ENCODE data around the gene VPS37B. TPM values are rescaled to one million over a fixed set of nuclear protein-coding genes. Genes with fewer than 3 reads are reported as not detected.

Gene VPS37B
- total and polyA plus RNA-seq, 2 of the 8 experiments (the other 6 are each of a cell fraction or from before 2014, with no cell fraction given) = 11.9 to 15.7 TPM

GRCh38 chr12:122942637-122943036 is 46.7 kb upstream of the VPS37B start:
- Histone ChIP-seq H2BK12ac (ENCODE audit: low read depth, low read length) (no peak overlapping the region), H3K4ac (replicated peaks; ENCODE audit: insufficient read length, low read depth, low read length) (no peak overlapping the region)
- TF ChIP-seq BACH1 (IDR thresholded peaks at IDR 0.05; ENCODE audit: low read length) (no peak), HDAC2 (IDR thresholded peaks at IDR 0.05; ENCODE audit: borderline replicate concordance in 1 of 2, low read depth in 2 of 2, low read length in 2 of 2) (no peak), ATF2 (IDR thresholded peaks at IDR 0.05; ENCODE audit: low read length) (no peak), PHF8 (conservative IDR thresholded peaks at IDR 0.05; ENCODE audit: low read depth, low read length) (no peak), SUZ12 (IDR thresholded peaks at IDR 0.05; ENCODE audit: low read length) (no peak), SIN3A (conservative IDR thresholded peaks at IDR 0.05 in 1 of 2, IDR thresholded peaks at IDR 0.05 in 1 of 2; ENCODE audit: low read depth in 1 of 2, low read length in 2 of 2) (no peak)
- TF ChIP-seq, protein P1, sequence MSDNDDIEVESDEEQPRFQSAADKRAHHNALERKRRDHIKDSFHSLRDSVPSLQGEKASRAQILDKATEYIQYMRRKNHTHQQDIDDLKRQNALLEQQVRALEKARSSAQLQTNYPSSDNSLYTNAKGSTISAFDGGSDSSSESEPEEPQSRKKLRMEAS (IDR thresholded peaks at IDR 0.05) = no peak
- TF ChIP-seq, protein P2, sequence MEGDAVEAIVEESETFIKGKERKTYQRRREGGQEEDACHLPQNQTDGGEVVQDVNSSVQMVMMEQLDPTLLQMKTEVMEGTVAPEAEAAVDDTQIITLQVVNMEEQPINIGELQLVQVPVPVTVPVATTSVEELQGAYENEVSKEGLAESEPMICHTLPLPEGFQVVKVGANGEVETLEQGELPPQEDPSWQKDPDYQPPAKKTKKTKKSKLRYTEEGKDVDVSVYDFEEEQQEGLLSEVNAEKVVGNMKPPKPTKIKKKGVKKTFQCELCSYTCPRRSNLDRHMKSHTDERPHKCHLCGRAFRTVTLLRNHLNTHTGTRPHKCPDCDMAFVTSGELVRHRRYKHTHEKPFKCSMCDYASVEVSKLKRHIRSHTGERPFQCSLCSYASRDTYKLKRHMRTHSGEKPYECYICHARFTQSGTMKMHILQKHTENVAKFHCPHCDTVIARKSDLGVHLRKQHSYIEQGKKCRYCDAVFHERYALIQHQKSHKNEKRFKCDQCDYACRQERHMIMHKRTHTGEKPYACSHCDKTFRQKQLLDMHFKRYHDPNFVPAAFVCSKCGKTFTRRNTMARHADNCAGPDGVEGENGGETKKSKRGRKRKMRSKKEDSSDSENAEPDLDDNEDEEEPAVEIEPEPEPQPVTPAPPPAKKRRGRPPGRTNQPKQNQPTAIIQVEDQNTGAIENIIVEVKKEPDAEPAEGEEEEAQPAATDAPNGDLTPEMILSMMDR (IDR thresholded peaks at IDR 0.05; ENCODE audit: control extremely low read depth in 1 of 3, insufficient read depth in 1 of 3, low read depth in 1 of 3, low read length in 3 of 3) = no peak

More at GRCh38 chr12:122942637-122943036, 46.7 kb upstream of the VPS37B start:
- Histone ChIP-seq H3K79me1 (ENCODE audit: low read depth, low read length) (no peaks in the 10 kb centered on the region), H3K23ac (ENCODE audit: insufficient read length) (no peak overlapping the region), H3K4me1 (replicated peaks in 1 of 4; ENCODE audit: control insufficient read depth in 3 of 4, insufficient read depth in 4 of 4, low read length in 3 of 4) (no peaks in the 10 kb centered on the region), H2BK15ac (ENCODE audit: low read length) (no peak overlapping the region), H3K14ac (ENCODE audit: insufficient read length) (no peak overlapping the region), H4K8ac (ENCODE audit: extremely low read depth, insufficient read depth, low read length) (no peak overlapping the region), H2AK5ac (ENCODE audit: low read depth, low read length) (no peak overlapping the region), H3K4me2 (ENCODE audit: insufficient read depth in 1 of 2, low read depth in 2 of 2, low read length in 2 of 2) (no peak overlapping the region), H2BK120ac (replicated peaks; ENCODE audit: low read depth, low read length) (no peak overlapping the region), H2BK5ac (ENCODE audit: low read depth, low read length) (no peak overlapping the region), H2BK20ac (ENCODE audit: low read length) (no peak overlapping the region), H3K23me2 (ENCODE audit: low read depth, low read length) (no peaks in the 10 kb centered on the region), H2AFZ (ENCODE audit: low read length) (no peak overlapping the region), H3K27ac (ENCODE audit: low read depth, low read length) (no peak overlapping the region), H3K4me3 (ENCODE audit: extremely low read depth in 1 of 4, insufficient read depth in 2 of 4, low read depth in 3 of 4, low read length in 4 of 4) (no peak overlapping the region), H4K20me1 (replicated peaks in 1 of 2; ENCODE audit: control insufficient read depth in 1 of 2, insufficient read depth in 2 of 2, low read length in 2 of 2) (peaks cover 0 to 7% of the 10 kb centered on the region in 2 experiments), H3K27me3 (replicated peaks in 1 of 4; ENCODE audit: control insufficient read depth in 3 of 4, extremely low read depth in 1 of 4, insufficient read depth in 3 of 4, low read length in 3 of 4) (no peaks in the 10 kb centered on the region), H3K9ac (replicated peaks in 1 of 4; ENCODE audit: extremely low read depth in 1 of 4, low read depth in 3 of 4, low read length in 3 of 4) (no peak overlapping the region), H3K18ac (ENCODE audit: extremely low read depth, low read length) (no peak overlapping the region), H3K9me3 (ENCODE audit: insufficient read depth in 2 of 2, low read depth in 1 of 2, low read length in 1 of 2) (no peaks in the 10 kb centered on the region), H4K91ac (replicated peaks; ENCODE audit: insufficient read length, low read length) (no peak overlapping the region), H4K5ac (ENCODE audit: insufficient read length, low read depth, low read length) (no peak overlapping the region), H3K56ac (replicated peaks; ENCODE audit: insufficient read length, low read depth, low read length) (no peak overlapping the region), H3K36me3 (ENCODE audit: control insufficient read depth in 2 of 4, insufficient read depth in 4 of 4, low read length in 3 of 4) (no peaks in the 10 kb centered on the region), H3K79me2 (ENCODE audit: control insufficient read depth in 1 of 2, insufficient read depth in 2 of 2, low read length in 2 of 2) (no peaks in the 10 kb centered on the region)
- no peak for FAIRE-seq
- POLR2A ChIA-PET (ENCODE audit: partially characterized antibody) = no interaction called here
- CTCF ChIA-PET (ENCODE audit: partially characterized antibody) = interaction anchor here (21.5 kb wide), 1 partner anchor 80 kb away, joined by 473 read pairs; no protein-coding TSS in a partner anchor
- 91% methylated on average over 2 of the region's 2 CpGs; no CpG with 5 or more reads in 1 of the 2 experiments for WGBS, 2 experiments (ENCODE audit: extremely low coverage in 1 of 2, insufficient coverage in 1 of 2, insufficient read length in 1 of 2, insufficient replicate concordance in 2 of 2, low coverage in 1 of 2, low lambda C conversion rate in 2 of 2, missing lambda C conversion rate in 1 of 2)
- no peak for DNase-seq (ENCODE audit: low read depth in 1 of 2, low spot score in 2 of 2)

All from H1 (cell line).